HG03520 (cell line): ENCODE data around the gene NBPF26.
"Not testable (repeated sequence)": the region's sequence is repeated elsewhere in the genome, so short reads cannot be mapped to it uniquely, and the experiment has no call there.

Experiments
- ATAC-seq: cut with Tn5 transposase; IDR thresholded peaks from one replicate; pipeline ENCODE4 v1.9.1; 2021; ENCODE audit warnings: mild to moderate bottlenecking, moderate library complexity; ENCODE audit not compliant: unreplicated experiment

NBPF26 gene

GRCh38 chr1:120850537-120851421 is 127.0 kb downstream of the NBPF26 start:
- peak; percentile 84 for ATAC-seq

- ATAC-seq: not testable (repeated sequence)
These were observed 134.4 kb downstream of the NBPF26 start for GRCh38 chr1:120858144-120858543.

DNA sequence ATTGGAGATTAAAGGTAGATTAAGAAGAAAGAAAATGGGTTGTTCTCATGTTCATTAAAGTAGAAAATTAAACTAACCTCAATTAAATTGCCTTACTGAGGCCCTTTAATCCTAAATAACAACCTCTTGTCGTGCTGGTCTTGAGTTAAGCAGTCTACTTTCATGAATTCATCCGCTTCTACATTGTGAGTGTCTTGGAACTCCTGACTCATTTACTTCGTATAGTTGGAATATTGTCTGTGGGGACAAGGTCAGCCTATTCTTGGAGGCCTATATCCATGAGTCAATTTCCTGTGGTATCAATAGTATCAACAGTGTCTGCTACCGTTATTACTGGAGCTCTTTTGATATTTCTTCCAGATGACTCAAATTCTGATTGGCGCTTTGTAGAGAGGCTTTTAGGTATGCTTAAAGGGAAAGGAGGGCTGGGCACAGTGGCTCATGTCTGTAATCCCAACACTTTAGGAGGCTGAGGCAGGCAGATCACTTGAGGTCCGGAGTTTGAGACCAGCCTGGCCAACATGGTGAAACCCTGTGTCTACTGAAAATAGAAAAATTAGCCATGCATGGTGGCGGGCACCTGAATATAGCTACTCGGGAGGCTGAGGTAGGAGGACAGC is 136.0 kb downstream of the NBPF26 start:
- not testable (repeated sequence) for ATAC-seq

DNA sequence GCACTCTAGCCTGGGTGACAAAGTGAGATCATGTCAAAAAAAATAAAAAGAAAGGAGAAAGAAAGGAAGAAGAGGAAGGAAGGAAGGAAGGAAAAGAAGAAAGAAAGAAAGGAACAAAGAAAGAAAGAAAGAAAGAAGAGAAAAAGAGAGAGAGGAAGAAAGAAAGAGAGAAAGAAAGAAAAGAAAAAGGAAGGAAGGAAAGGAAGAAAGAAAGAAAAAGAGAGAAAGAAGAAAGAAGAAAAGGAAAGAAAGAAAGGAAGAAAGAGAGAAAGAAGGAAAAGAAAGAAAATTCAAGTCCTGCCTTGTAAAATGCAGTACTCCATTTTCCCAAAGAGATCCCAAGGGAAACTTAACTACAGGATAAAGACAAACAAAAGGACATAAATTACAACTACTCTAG is 154.5 kb downstream of the NBPF26 start:
- not testable (repeated sequence) for ATAC-seq

- not testable (repeated sequence) for ATAC-seq
These were observed 156.3 kb downstream of the NBPF26 start for GRCh38 chr1:120880056-120880455.

GRCh38 chr1:120881934-120882333 is 158.2 kb downstream of the NBPF26 start:
- ATAC-seq: not testable (repeated sequence)
